SK-N-SH (cell line): ENCODE data around the gene GRK2. TPM values are rescaled to one million over a fixed set of nuclear protein-coding genes. Genes with fewer than 3 reads are reported as not detected.

Experiments used
- CTCF ChIA-PET: fragments of 300-600, 350-600 bp; formaldehyde crosslinking; extraction: SDS; loops from one replicate; lab custom pipeline; 2021; lab: Yijun Ruan, JAX
- POLR2A ChIA-PET: fragments of 350-600 bp; sonication (Branson Sonifier 250); formaldehyde crosslinking; extraction: SDS; loops from one replicate; lab custom pipeline; 2020; ENCODE audit warnings: antibody characterized with exemption, inconsistent platforms; lab: Yijun Ruan, JAX
- DNase-seq: peaks from one replicate; pipeline ENCODE4 v3.0.0; 2012
- H2AFZ ChIP-seq: fragments of 200-600 bp; sonication (generic); 2 replicates; pipeline ENCODE4 v1.8.1; 2016; ENCODE audit warnings: antibody characterized with exemption, mild to moderate bottlenecking, low read depth
- H3F3A ChIP-seq: fragments of 200-600 bp; sonication (generic); replicated peaks from 2 replicates; pipeline ENCODE3; 2016; ENCODE audit warnings: antibody characterized with exemption, mild to moderate bottlenecking; ENCODE audit not compliant: insufficient read depth
- H3K27ac ChIP-seq, 2 experiments: fragments of 200-500 bp in 1 of 2; fragments of 200-600 bp in 1 of 2; sonication (Bioruptor generic) in 1 of 2; sonication (generic), shearing (Covaris generic) in 1 of 2; 2 replicates each; pipeline versions ENCODE4 v1.5.1 to v1.6.1; 2014 to 2016; ENCODE audit warnings: low read depth in 2 of 2, inconsistent platforms in 1 of 2, low read length in 1 of 2, mild to moderate bottlenecking in 1 of 2, mixed read lengths in 1 of 2
- H3K27me3 ChIP-seq: fragments of 200-600 bp; sonication (generic), shearing (Covaris generic); 2 replicates; pipeline ENCODE4 v1.6.1; 2016; ENCODE audit warnings: mixed run types; ENCODE audit not compliant: insufficient read depth
- H3K36me3 ChIP-seq, 2 experiments: fragments of 200-500 bp in 1 of 2; fragments of 200-600 bp in 1 of 2; sonication (Bioruptor generic) in 1 of 2; sonication (generic) in 1 of 2; replicated peaks in 1 of 2; 2 replicates each; pipeline versions ENCODE3 to v1.5.1; 2014 to 2016; ENCODE audit warnings: low read length in 1 of 2, mild to moderate bottlenecking in 1 of 2; ENCODE audit not compliant: insufficient read depth in 2 of 2, control insufficient read depth in 1 of 2
- H3K4me1 ChIP-seq, 2 experiments: fragments of 200-500 bp in 1 of 2; fragments of 200-600 bp in 1 of 2; sonication (Bioruptor generic) in 1 of 2; sonication (generic), shearing (Covaris generic) in 1 of 2; 2 replicates each; pipeline versions ENCODE4 v1.5.1 to v1.6.1; 2014 to 2016; ENCODE audit warnings: low read depth in 1 of 2, low read length in 1 of 2, mixed run types in 1 of 2; ENCODE audit not compliant: insufficient read depth in 2 of 2, control insufficient read depth in 1 of 2
- H3K4me2 ChIP-seq: fragments of 200-600 bp; sonication (generic), shearing (Covaris generic); 2 replicates; pipeline ENCODE4 v1.6.1; 2017; ENCODE audit warnings: mixed run types
- H3K4me3 ChIP-seq, 2 experiments: fragments of 200-500 bp in 1 of 2; fragments of 200-600 bp in 1 of 2; sonication (Bioruptor generic) in 1 of 2; sonication (generic), shearing (Covaris generic) in 1 of 2; 2 replicates each; pipeline versions ENCODE4 v1.5.1 to v1.8.1; 2014 to 2016; ENCODE audit warnings: low read depth in 2 of 2, inconsistent platforms in 1 of 2, low read length in 1 of 2, mild to moderate bottlenecking in 1 of 2, mixed read lengths in 1 of 2, moderate library complexity in 1 of 2
- H3K79me2 ChIP-seq: fragments of 200-600 bp; sonication (generic); 2 replicates; pipeline ENCODE4 v1.8.1; 2017; ENCODE audit warnings: mild to moderate bottlenecking; ENCODE audit not compliant: insufficient read depth
- H3K9ac ChIP-seq: fragments of 200-600 bp; sonication (generic); 2 replicates; pipeline ENCODE4 v1.6.1; 2017; ENCODE audit warnings: mixed run types
- H3K9me2 ChIP-seq: fragments of 200-600 bp; sonication (generic); 2 replicates; pipeline ENCODE4 v1.6.1; 2017; ENCODE audit warnings: mixed run types
- H3K9me3 ChIP-seq: fragments of 200-600 bp; sonication (generic); 2 replicates; pipeline ENCODE4 v1.6.1; 2017; ENCODE audit warnings: mixed run types, mild to moderate bottlenecking, moderate library complexity
- H4K20me1 ChIP-seq: fragments of 200-600 bp; sonication (generic); 2 replicates; pipeline ENCODE4 v1.6.1; 2017; ENCODE audit warnings: mild to moderate bottlenecking, mixed run types; ENCODE audit not compliant: insufficient read depth
- CHD2 ChIP-seq: fragments of 150-350 bp; IDR thresholded peaks from 2 replicates; pipeline ENCODE4 v1.6.1; 2018; ENCODE audit warnings: low read length; ENCODE audit not compliant: partially characterized antibody
- CTCF ChIP-seq: fragments of 200-600 bp; sonication (generic); IDR thresholded peaks from 2 replicates; pipeline ENCODE4 v1.6.1; 2017; ENCODE audit warnings: antibody characterized with exemption, mild to moderate bottlenecking, moderate library complexity
- MEF2A ChIP-seq: IDR thresholded peaks from 2 replicates; pipeline ENCODE4 v1.4.0; 2012; ENCODE audit warnings: low read depth, borderline replicate concordance
- PBX3 ChIP-seq: IDR thresholded peaks from 2 replicates; pipeline ENCODE4; 2012
- RCOR1 ChIP-seq: fragments of 150-350 bp; IDR thresholded peaks from 2 replicates; pipeline ENCODE4 v1.6.1; 2017; ENCODE audit warnings: antibody characterized with exemption, low read length
- SIN3A ChIP-seq: IDR thresholded peaks from 2 replicates; pipeline ENCODE4 v1.6.1; 2012; ENCODE audit warnings: low read depth, mild to moderate bottlenecking, low read length, moderate library complexity, borderline replicate concordance
- YY1 ChIP-seq: IDR thresholded peaks from 2 replicates; pipeline ENCODE4 v1.4.0; 2012; ENCODE audit warnings: low read depth, mild to moderate bottlenecking
- WGBS: methylation state at CpG from one replicate; pipeline ENCODE4 v1.1.6; 2017; ENCODE audit warnings: low lambda C conversion rate; 5-methylcytosine and 5-hydroxymethylcytosine counted together
- polyA plus RNA-seq, 3 experiments: library from polyadenylated mRNA; depleted of rRNA; stranded (reverse); fragments of >200 nt; gene quantifications; 2 replicates each; pipeline ENCODE4 v1.2.3, GENCODE V29; 2012
- TF ChIP-seq, protein P1 (sequence below): IDR thresholded peaks from 2 replicates; pipeline ENCODE4 v1.4.0; 2012; ENCODE audit warnings: low read depth, borderline replicate concordance

GRK2 gene
- polyA plus RNA-seq, 1 of the 3 experiments (the other 2 are of a cell fraction) = 48.5 TPM

- TF ChIP-seq MEF2A = no peak
- no peak overlapping the region for H3K27ac ChIP-seq
- H3K9me3 ChIP-seq = no peaks in the 10 kb centered on the region
- H3F3A ChIP-seq = peaks cover 15% of the 10 kb centered on the region
- H4K20me1 ChIP-seq = no peaks in the 10 kb centered on the region
- H3K9ac ChIP-seq = no peak overlapping the region
- H3K4me1 ChIP-seq = peaks cover 4 to 8% of the 10 kb centered on the region in 2 experiments; a peak in 1 of 4 replicates
- no peaks in the 10 kb centered on the region for H3K27me3 ChIP-seq
- no peaks in the 10 kb centered on the region for H3K9me2 ChIP-seq
- ChIA-PET POLR2A (interaction anchor here (4.3 kb wide), 1 partner anchor 58 kb away, joined by 19 read pairs; no protein-coding TSS in a partner anchor), CTCF (interaction anchor here (1.0 to 12.0 kb wide), 9 partner anchors 25 to 240 kb away, joined by 4 to 274 read pairs (median 8); partner anchors contain the start of genes ANKRD13D and GRK2)
- 0 out of 2 replicates have a peak, but pooled peaks cover 4% of the 10 kb centered on the region for H3K79me2 ChIP-seq
- H3K4me2 ChIP-seq = no peak overlapping the region
- H3K4me3 ChIP-seq = no peak overlapping the region
- no peaks in the 10 kb centered on the region for H3K36me3 ChIP-seq
- H2AFZ ChIP-seq = no peak overlapping the region
- DNase-seq = no peak
- WGBS = 92% methylated on average over 1 of the region's 2 CpGs
Measured at GRCh38 chr11:67320691-67321090, 54.4 kb downstream of the GRK2 start.

GRCh38 chr11:67321313-67321871 lies 55.1 kb downstream of the GRK2 start:
- no peaks in the 10 kb centered on the region for H4K20me1 ChIP-seq
- peaks cover 4 to 8% of the 10 kb centered on the region in 2 experiments; a peak in 1 of 4 replicates for H3K4me1 ChIP-seq
- 93% methylated on average over 6 of the region's 6 CpGs for WGBS
- H3K79me2 ChIP-seq = 0 out of 2 replicates have a peak, but pooled peaks cover 4% of the 10 kb centered on the region
- H3K36me3 ChIP-seq = no peaks in the 10 kb centered on the region
- CTCF ChIA-PET = interaction anchor here (1.0 to 12.0 kb wide), 8 partner anchors 24 to 241 kb away, joined by 3 to 274 read pairs (median 8); partner anchors contain the start of gene GRK2
- no peak overlapping the region for H3K27ac ChIP-seq
- peaks cover 22% of the 10 kb centered on the region for H3F3A ChIP-seq
- H3K27me3 ChIP-seq = no peaks in the 10 kb centered on the region
- no peak for DNase-seq
- no peaks in the 10 kb centered on the region for H3K9me3 ChIP-seq
- no peak overlapping the region for H3K4me3 ChIP-seq
- TF ChIP-seq YY1 (no peak), CHD2 (no peak)
- TF ChIP-seq, protein P1, sequence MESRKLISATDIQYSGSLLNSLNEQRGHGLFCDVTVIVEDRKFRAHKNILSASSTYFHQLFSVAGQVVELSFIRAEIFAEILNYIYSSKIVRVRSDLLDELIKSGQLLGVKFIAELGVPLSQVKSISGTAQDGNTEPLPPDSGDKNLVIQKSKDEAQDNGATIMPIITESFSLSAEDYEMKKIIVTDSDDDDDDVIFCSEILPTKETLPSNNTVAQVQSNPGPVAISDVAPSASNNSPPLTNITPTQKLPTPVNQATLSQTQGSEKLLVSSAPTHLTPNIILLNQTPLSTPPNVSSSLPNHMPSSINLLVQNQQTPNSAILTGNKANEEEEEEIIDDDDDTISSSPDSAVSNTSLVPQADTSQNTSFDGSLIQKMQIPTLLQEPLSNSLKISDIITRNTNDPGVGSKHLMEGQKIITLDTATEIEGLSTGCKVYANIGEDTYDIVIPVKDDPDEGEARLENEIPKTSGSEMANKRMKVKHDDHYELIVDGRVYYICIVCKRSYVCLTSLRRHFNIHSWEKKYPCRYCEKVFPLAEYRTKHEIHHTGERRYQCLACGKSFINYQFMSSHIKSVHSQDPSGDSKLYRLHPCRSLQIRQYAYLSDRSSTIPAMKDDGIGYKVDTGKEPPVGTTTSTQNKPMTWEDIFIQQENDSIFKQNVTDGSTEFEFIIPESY = no peak
- POLR2A ChIA-PET = no interaction called here
- no peaks in the 10 kb centered on the region for H3K9me2 ChIP-seq
- no peak overlapping the region for H3K9ac ChIP-seq
- H2AFZ ChIP-seq = no peak overlapping the region
- no peak overlapping the region for H3K4me2 ChIP-seq

- H3K36me3 ChIP-seq = no peaks in the 10 kb centered on the region
- ChIA-PET POLR2A (interaction anchor here (1.0 kb wide), 2 partner anchors 33 to 55 kb away, joined by 3 to 4 read pairs; partner anchors contain the start of gene ANKRD13D), CTCF (interaction anchor here (0.6 to 12.0 kb wide), 10 partner anchors 15 to 343 kb away, joined by 3 to 274 read pairs (median 7); partner anchors contain the start of gene GRK2)
- H3K4me1 ChIP-seq = peaks cover 4 to 8% of the 10 kb centered on the region in 2 experiments; a peak in 1 of 4 replicates
- H3K4me2 ChIP-seq = no peak overlapping the region
- H2AFZ ChIP-seq = no peak overlapping the region
- H3K9me2 ChIP-seq = no peaks in the 10 kb centered on the region
- 97% methylated on average over 3 of the region's 3 CpGs for WGBS
- no peak overlapping the region for H3K27ac ChIP-seq
- H3F3A ChIP-seq = peaks cover 21% of the 10 kb centered on the region
- H4K20me1 ChIP-seq = no peaks in the 10 kb centered on the region
- no peaks in the 10 kb centered on the region for H3K27me3 ChIP-seq
- no peak overlapping the region for H3K4me3 ChIP-seq
- H3K79me2 ChIP-seq = 0 out of 2 replicates have a peak, but pooled peaks cover 4% of the 10 kb centered on the region
- H3K9me3 ChIP-seq = no peaks in the 10 kb centered on the region
- no peak for DNase-seq
- no peak overlapping the region for H3K9ac ChIP-seq
- TF ChIP-seq SIN3A (no peak), PBX3 (no peak), RCOR1 (no peak), CTCF (no peak)
- TF ChIP-seq, protein P1 = no peak
Measured at GRCh38 chr11:67322049-67322448, 55.8 kb downstream of the GRK2 start.
